Dermis lymphatic vessel endothelial cell (primary cell): ENCODE data around the gene GMFB. TPM values are rescaled to one million over a fixed set of nuclear protein-coding genes. Genes with fewer than 3 reads are reported as not detected.

ENCODE experiments used
- total RNA-seq: library from RNA; depleted of rRNA; stranded (reverse); fragments of >200 nt; gene quantifications from 2 replicates; pipeline ENCODE4 v1.2.1, GENCODE V29; 2014

Gene GMFB
- total RNA-seq = 104 and 111 TPM in 2 replicates

GRCh38 chr14:54488646-54489317, at the start of gene GMFB:
Gene GMFB (minus strand): TSS chr14:54488980. CDS start chr14:54488927, 53 bp downstream.

GRCh38 chr14:54509546-54510501, 21.0 kb upstream of the GMFB start, which contains the start of gene CGRRF1:
Gene CGRRF1 (plus strand): TSS chr14:54509906. CDS start chr14:54509960, 54 bp downstream.

GRCh38 chr14:54440873-54441868, 47.6 kb downstream of the GMFB start, which contains the start of gene CNIH1:
Gene CNIH1 (minus strand): TSS chr14:54441374. CDS start chr14:54441327, 47 bp downstream.

Other genes starting within 250 kb of the GMFB start
- 9.1 and 11.3 TPM in 2 replicates for gene CDKN3, start 92.0 kb downstream of the GMFB start, total RNA-seq
- 76.5 and 85.0 TPM in 2 replicates for gene CNIH1, start 47.6 kb downstream of the GMFB start, total RNA-seq
- gene CGRRF1, start 20.9 kb upstream of the GMFB start, total RNA-seq = 11.1 TPM in 2 replicates
- gene SAMD4A, start 78.1 kb upstream of the GMFB start, total RNA-seq = 12.9 and 44.9 TPM in 2 replicates